Gastroesophageal sphincter (tissue), 4 donors: ENCODE measurements around the gene HACD3. TPM values are rescaled to one million over a fixed set of nuclear protein-coding genes. Genes with fewer than 3 reads are reported as not detected.

Experiments used
- ATAC-seq: fragments of 150-250 bp; one replicate; pipeline ENCODE4 v1.9.1; 2016; ENCODE audit warnings: mild to moderate bottlenecking, moderate library complexity
- H3K27ac ChIP-seq, 4 donors: fragments of 200-600 bp; sonication (generic) in 3 of 4; 1 replicate in 3 of 4; 2 replicates in 1 of 4; pipeline ENCODE4 v1.5.1; 2016 to 2019
- H3K27me3 ChIP-seq: fragments of 200-600 bp; sonication (generic); one replicate; pipeline ENCODE4 v1.5.1; 2019
- H3K36me3 ChIP-seq, 2 donors: fragments of 200-600 bp; sonication (generic); one replicate each; pipeline ENCODE4 v1.5.1; 2019; ENCODE audit warnings: control low read depth in 1 of 2
- H3K4me1 ChIP-seq, 3 donors: fragments of 200-600 bp; sonication (generic); 1 replicate in 2 of 3; 2 replicates in 1 of 3; pipeline ENCODE4 v1.5.1; 2016 to 2019; ENCODE audit warnings: control low read depth in 2 of 3
- H3K4me3 ChIP-seq, 2 donors: fragments of 200-600 bp; sonication (generic); one replicate each; pipeline ENCODE4 v1.5.1; 2019; ENCODE audit warnings: mild to moderate bottlenecking in 1 of 2, moderate library complexity in 1 of 2
- H3K9me3 ChIP-seq, 3 donors: fragments of 200-600 bp; sonication (generic); one replicate each; pipeline ENCODE4 v1.5.1; 2017 to 2019; ENCODE audit warnings: control low read depth in 2 of 3
- EP300 ChIP-seq: sonication (generic); formaldehyde crosslinking; IDR thresholded peaks from one replicate; pipeline ENCODE4 v1.6.1; 2017; ENCODE audit warnings: antibody characterized with exemption, mild to moderate bottlenecking
- POLR2A ChIP-seq, 2 donors: fragments of 450-650 bp; IDR thresholded peaks; one replicate each; pipeline ENCODE4 v1.6.1; 2017; ENCODE audit warnings: antibody characterized with exemption in 2 of 2, mild to moderate bottlenecking in 2 of 2, moderate library complexity in 1 of 2
- POLR2AphosphoS5 ChIP-seq: sonication (generic); formaldehyde crosslinking; IDR thresholded peaks from one replicate; pipeline ENCODE4 v1.6.1; 2017; ENCODE audit warnings: antibody characterized with exemption
- WGBS, 2 donors: methylation state at CpG; one replicate each; pipeline ENCODE4 v1.1.5; 2018; ENCODE audit warnings: low coverage in 1 of 2; 5-methylcytosine and 5-hydroxymethylcytosine counted together
- total RNA-seq, 4 donors: library from RNA; depleted of rRNA; stranded (reverse); fragments of >200 nt; gene quantifications; one replicate each; pipeline ENCODE4 v1.1.0, GENCODE V29; 2016
- TF ChIP-seq, protein P1 (sequence below), 4 experiments: fragments of 200-600 bp in 2 of 4; fragments of 450-650 bp in 2 of 4; sonication (generic) in 1 of 4; IDR thresholded peaks; one replicate each; pipeline ENCODE4 v1.5.1; 2017 to 2019; ENCODE audit warnings: antibody characterized with exemption in 4 of 4, mild to moderate bottlenecking in 2 of 4, moderate library complexity in 2 of 4

Gene HACD3, protein sequence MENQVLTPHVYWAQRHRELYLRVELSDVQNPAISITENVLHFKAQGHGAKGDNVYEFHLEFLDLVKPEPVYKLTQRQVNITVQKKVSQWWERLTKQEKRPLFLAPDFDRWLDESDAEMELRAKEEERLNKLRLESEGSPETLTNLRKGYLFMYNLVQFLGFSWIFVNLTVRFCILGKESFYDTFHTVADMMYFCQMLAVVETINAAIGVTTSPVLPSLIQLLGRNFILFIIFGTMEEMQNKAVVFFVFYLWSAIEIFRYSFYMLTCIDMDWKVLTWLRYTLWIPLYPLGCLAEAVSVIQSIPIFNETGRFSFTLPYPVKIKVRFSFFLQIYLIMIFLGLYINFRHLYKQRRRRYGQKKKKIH
- total RNA-seq: 10 to 100 TPM; 26.0 to 34.9 (median 29.6) TPM

DNA sequence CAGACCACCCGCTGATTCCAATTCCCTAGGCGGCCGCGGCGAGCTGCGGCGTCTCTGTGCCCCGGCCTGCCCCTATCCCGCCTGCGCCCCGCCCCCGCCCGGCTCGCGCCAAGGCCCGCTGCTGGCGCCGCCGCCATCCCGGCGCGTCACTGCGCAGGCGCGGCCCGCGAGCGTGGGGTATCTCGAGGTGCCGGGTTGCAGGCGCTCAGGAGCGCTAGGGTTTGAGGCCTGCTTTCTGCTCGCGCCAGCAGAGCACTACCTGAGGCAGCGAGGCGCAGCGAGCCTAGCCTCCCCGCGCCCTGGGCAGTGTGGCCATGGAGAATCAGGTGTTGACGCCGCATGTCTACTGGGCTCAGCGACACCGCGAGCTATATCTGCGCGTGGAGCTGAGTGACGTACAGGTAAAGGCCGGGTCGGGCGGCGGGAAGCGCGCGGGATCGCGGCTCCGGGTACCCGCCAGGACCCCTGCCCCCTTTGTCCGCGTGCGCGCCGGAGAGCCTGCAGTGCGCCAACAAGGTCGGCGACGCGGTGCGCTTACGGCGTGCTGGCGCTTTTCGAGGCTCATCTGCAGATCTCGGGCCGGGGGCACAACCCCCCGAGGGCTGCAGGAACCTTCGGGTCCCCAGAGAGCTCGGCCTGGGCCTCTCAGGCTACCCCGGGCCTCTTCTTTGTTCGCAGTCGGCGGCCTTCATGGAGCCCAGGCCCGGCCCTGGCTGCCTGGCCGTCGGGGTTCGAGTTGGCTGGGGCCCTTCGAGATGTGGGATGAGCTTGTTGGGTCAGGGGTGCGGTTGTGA lies at the start of gene HACD3:
Gene HACD3, plus strand, starts transcription at position 146 of the 794 bp plus-strand sequence. Its CDS starts 169 bp downstream, at position 315.
- no peaks in the 10 kb centered on the region for H3K9me3 ChIP-seq
- no peaks in the 10 kb centered on the region for H3K27me3 ChIP-seq
- peak; percentile 98 for ATAC-seq
- H3K4me1 ChIP-seq: peaks cover 0 to 34% (median 2%) of the 10 kb centered on the region in 3 donors
- no peaks in the 10 kb centered on the region for H3K36me3 ChIP-seq
- 2% methylated on average over 10 of the region's 88 CpGs; no CpG with 5 or more reads in 1 of the 2 donors for WGBS, 2 donors
- H3K27ac ChIP-seq: peak within 1 kb of the TSS; percentile 19 to 84 (median 75)
- TF ChIP-seq POLR2A (IDR thresholded peaks at IDR 0.05): peak; percentile 33 to 40
- TF ChIP-seq EP300: no peak
- TF ChIP-seq POLR2AphosphoS5: peak; percentile 64
- TF ChIP-seq, protein P1, sequence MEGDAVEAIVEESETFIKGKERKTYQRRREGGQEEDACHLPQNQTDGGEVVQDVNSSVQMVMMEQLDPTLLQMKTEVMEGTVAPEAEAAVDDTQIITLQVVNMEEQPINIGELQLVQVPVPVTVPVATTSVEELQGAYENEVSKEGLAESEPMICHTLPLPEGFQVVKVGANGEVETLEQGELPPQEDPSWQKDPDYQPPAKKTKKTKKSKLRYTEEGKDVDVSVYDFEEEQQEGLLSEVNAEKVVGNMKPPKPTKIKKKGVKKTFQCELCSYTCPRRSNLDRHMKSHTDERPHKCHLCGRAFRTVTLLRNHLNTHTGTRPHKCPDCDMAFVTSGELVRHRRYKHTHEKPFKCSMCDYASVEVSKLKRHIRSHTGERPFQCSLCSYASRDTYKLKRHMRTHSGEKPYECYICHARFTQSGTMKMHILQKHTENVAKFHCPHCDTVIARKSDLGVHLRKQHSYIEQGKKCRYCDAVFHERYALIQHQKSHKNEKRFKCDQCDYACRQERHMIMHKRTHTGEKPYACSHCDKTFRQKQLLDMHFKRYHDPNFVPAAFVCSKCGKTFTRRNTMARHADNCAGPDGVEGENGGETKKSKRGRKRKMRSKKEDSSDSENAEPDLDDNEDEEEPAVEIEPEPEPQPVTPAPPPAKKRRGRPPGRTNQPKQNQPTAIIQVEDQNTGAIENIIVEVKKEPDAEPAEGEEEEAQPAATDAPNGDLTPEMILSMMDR (IDR thresholded peaks at IDR 0.05): peak in 1 of 4 experiments; percentile 31
- peak within 1 kb of the TSS; percentile 79 for H3K4me3 ChIP-seq

DNA sequence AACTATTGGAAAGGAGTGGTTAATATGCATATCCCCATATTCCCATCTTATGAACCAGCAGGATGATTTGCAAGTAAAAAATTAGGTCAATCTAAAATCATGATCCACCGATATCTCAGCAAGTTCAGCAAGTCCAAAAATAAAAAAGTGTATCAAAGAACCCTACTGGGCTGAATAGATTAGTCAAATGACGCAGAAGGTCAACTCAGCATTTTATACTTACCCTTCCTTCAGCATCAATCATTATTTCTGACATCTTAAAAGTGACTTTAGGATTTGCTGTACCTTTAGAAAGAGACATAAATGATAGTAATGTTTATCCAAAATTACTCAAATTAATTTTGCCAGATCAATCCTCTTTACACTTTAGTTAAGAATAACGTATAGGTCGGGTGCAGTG lies 45.4 kb upstream of the HACD3 start:
- Histone ChIP-seq H3K36me3 (peaks cover 0 to 99% of the 10 kb centered on the region in 2 donors), H3K27me3 (no peaks in the 10 kb centered on the region), H3K9me3 (no peaks in the 10 kb centered on the region), H3K4me1 (no peaks in the 10 kb centered on the region), H3K4me3 (no peak overlapping the region), H3K27ac (no peak overlapping the region)
- TF ChIP-seq, protein P1 (IDR thresholded peaks at IDR 0.05): no peak
- TF ChIP-seq POLR2A (IDR thresholded peaks at IDR 0.05) (no peak), EP300 (no peak), POLR2AphosphoS5 (no peak)
- ATAC-seq: no peak
- WGBS, 2 donors: 85 to 87% methylated on average over 4 of the region's 4 CpGs

DNA sequence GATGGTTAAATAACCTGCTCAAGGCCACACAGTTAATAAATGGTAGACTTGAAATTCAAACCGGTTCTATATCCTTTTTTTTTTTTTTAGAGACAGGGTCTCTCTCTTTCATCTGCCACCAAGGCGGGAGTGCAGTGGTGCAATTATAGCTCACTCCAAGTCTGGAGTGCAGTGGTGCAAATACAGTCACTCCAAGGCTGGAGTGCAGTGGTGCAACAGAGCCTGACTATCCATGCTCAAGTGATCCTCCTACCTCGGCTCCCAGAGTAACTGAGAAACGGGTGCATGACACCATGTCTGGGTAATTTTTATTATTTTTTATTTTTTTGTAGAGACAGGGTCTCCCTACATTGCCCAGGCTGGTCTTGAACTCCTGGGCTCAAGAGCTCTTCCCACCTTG lies 36.2 kb upstream of the HACD3 start:
- H3K36me3 ChIP-seq: peaks cover 6 to 90% of the 10 kb centered on the region in 2 donors
- H3K27ac ChIP-seq: no peak overlapping the region
- no peaks in the 10 kb centered on the region for H3K9me3 ChIP-seq
- H3K4me3 ChIP-seq: no peak overlapping the region
- no peaks in the 10 kb centered on the region for H3K27me3 ChIP-seq
- no peaks in the 10 kb centered on the region for H3K4me1 ChIP-seq
- 84 to 89% methylated on average over 4 of the region's 4 CpGs for WGBS, 2 donors
- ATAC-seq: no peak
- TF ChIP-seq EP300 (no peak), POLR2AphosphoS5 (no peak), POLR2A (IDR thresholded peaks at IDR 0.05) (no peak)
- TF ChIP-seq, protein P1 (IDR thresholded peaks at IDR 0.05): no peak

DNA sequence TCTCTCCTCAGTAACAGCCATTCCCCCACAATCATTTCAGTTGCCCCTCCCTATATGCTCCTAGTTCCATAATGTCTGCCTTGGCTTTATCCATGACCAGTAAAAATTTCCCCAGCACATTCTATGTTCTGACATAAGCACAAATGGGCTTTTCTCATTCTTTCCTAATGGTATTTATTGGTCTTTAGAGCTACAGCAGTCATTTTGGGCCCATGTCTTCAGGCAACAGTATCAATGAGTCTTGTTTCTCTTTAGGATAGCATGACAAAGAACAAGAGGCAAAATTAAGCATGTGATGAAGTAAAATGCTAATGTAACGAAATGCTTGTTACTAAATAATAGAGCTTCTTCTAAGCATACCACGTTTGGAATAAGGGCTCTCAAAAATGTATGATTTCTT lies 20.9 kb upstream of the HACD3 start:
- no peaks in the 10 kb centered on the region for H3K9me3 ChIP-seq
- H3K4me1 ChIP-seq: peaks cover 5 to 39% (median 8%) of the 10 kb centered on the region in 3 donors
- ATAC-seq: no peak
- TF ChIP-seq POLR2AphosphoS5 (no peak), EP300 (no peak), POLR2A (IDR thresholded peaks at IDR 0.05) (no peak)
- TF ChIP-seq, protein P1 (IDR thresholded peaks at IDR 0.05): no peak
- H3K4me3 ChIP-seq: no peak overlapping the region
- no peaks in the 10 kb centered on the region for H3K27me3 ChIP-seq
- peaks cover 0 to 80% of the 10 kb centered on the region in 2 donors for H3K36me3 ChIP-seq
- no peak overlapping the region for H3K27ac ChIP-seq
- 67 to 75% methylated on average over 1 to 2 of the region's 2 CpGs for WGBS, 2 donors
